Measurements from ENCODE around the gene BAIAP2. TPM values are rescaled to one million over a fixed set of nuclear protein-coding genes. Genes with fewer than 3 reads are reported as not detected.

BAIAP2 gene
- total RNA-seq, 2 donors from 2014 or later = 18.2 to 30.5 TPM

DNA sequence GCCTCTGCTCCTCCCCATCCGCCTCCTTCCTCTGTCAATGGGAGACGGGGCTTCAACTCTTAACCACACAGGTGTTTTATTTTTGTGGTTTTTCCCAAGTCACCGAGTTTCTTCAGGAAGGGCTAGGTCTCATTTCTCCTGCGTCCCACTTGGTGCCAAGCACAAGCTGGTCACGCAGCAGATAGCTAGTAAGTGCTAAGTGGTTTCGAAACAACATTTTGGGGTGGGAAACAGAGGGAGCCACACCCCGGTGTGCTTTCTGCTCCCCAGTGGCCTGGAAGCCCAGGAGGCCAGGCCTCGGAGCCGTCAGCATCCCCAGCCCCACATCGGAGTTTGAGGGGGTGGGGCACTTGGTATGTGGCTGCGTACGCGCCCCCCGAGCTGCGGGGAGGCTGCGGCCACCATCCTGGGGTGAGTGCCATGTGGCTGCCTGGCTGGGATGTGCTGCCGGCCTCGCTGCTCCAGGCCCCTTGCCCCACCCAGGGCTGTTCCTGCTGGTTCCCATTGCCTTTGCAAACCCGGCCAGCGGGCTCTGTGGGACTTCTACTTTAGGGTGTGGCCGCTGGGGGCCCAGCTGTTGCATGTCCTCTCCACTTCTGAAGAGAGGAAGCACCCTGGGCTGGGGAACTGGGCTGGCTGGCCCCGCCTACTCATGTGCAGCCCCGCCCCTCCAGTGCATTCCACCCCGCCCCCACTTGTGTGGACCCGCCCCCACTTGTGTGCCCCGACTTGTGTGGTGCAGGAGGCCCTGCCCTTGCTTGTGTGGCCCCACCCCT, 55.6 kb downstream of the BAIAP2 start:
- peak; percentile 93 for DNase-seq (ENCODE audit: low spot score)
- intact Hi-C loops (cut with DNase I) = loop anchor here in 1 of 2 donors (10.0 kb wide), 1 partner anchor 46 kb away; no protein-coding TSS in a partner anchor

- intact Hi-C loops (cut with DNase I) = loop anchor here in 1 of 2 donors (10.0 kb wide), 1 partner anchor 46 kb away; no protein-coding TSS in a partner anchor
- no peak for DNase-seq (ENCODE audit: low spot score)
Measured at GRCh38 chr17:81091154-81091553, 56.2 kb downstream of the BAIAP2 start.

GRCh38 chr17:81091774-81092517, 57.0 kb downstream of the BAIAP2 start:
- DNase-seq (ENCODE audit: low spot score) = no peak
- intact Hi-C loops (cut with DNase I) = loop anchor here in 1 of 2 donors (10.0 kb wide), 1 partner anchor 47 kb away; no protein-coding TSS in a partner anchor

DNA sequence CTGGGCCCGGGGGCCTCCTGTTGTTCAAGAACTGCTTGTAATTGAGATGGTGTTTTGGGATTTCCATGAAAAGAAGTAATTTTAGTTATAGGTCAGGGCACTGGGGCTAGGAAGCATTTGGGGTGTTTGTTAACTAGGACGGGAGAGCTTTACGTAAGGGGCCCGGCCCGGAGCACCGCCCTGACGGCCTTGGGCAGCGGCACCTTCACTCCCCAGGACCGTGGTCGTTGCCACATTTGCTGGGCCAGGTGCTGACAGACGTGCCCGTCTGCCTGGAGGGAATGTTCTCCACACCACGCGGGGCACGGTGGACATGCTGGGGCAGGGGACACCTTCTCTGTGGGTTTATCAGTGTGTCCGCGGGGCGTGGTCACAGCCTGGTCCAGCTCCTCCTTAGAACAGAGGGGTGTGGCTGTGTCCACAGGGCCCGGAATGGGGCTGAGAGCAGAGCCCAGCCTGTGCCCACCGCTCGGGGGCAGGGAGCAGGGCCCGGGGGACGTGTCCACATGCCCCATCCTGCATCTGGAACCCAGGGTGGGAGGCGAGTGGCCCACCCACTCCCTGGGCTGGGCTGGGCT, 57.7 kb downstream of the BAIAP2 start:
- intact Hi-C loops (cut with DNase I) = loop anchor here in 1 of 2 donors (10.0 kb wide), 1 partner anchor 48 kb away; no protein-coding TSS in a partner anchor
- DNase-seq (ENCODE audit: low spot score) = no peak

- intact Hi-C loops (cut with DNase I) = loop anchor here in 1 of 2 donors (10.0 kb wide), 1 partner anchor 49 kb away; no protein-coding TSS in a partner anchor
- DNase-seq (ENCODE audit: low spot score) = no peak
Measured at GRCh38 chr17:81093619-81094508, 58.9 kb downstream of the BAIAP2 start.

DNA sequence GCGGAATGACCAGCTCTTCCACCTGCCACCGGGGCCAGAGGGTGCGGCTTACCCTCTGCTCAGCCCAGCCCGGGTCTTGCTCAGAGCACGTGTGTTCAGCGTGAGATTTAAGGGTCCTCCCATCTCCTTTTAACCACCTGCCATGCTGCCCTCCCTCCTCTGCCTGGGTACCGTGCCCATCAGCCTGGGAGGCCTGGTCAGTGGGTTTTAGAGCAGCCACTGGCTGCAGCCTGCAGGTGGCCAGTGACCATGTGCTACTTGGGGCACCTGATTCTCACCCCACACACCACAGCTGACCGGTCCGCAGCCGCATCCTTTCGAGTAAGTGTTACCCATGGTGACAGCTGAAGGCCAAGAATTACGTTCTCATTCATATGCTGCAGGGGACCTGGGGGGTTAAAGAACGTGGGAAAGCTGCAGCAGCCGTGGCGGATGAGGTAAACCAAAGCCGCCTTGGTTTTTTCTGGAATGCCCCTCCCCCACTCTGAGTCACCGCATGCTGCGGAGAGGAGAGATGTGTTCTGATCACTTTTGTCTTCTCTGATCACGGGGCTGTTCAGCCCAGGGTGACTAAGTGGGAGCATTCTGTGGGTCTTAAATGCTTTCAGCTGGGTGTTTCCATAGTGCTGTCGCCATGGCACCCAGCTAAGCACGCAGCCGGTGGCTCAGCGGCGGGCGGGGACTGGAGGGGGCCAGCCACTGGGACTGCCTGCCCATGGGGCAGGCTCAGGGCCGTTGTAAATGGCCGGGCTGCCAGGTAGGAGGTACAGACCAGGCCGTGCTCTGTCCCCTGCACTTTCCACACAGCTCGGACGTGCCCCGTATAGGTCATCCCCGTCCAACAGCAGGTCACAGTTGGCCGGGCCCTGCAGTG, 59.8 kb downstream of the BAIAP2 start:
- intact Hi-C loops (cut with DNase I) = loop anchor here (5.0 to 10.0 kb wide), 2 partner anchors 50 to 72 kb away; no protein-coding TSS in a partner anchor
- DNase-seq (ENCODE audit: low spot score) = peak; percentile 93

DNA sequence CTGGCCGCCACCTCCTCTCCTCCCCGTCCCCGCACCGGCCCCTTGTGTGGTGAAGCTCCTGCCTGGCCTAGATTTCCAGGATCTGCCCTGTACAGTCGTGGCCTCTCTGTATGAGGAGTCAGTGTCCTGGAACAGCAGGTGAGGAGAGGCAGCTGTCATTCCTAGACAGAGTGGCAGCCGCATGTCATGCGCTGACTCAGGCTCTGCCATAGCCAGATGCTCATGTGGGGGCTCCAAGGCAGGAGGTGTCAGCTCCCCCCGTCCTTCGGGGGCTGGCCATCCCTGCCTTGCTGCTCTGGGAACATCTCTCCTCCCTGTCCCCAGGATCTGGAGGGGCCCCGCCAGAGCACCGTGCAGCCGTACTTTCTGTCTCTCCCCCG, 60.4 kb downstream of the BAIAP2 start:
- DNase-seq (ENCODE audit: low spot score) = no peak
- intact Hi-C loops (cut with DNase I) = loop anchor here (5.0 to 10.0 kb wide), 2 partner anchors 51 to 73 kb away; no protein-coding TSS in a partner anchor

GRCh38 chr17:81096741-81097133, 61.8 kb downstream of the BAIAP2 start:
- no peak for DNase-seq (ENCODE audit: low spot score)
- intact Hi-C loops (cut with DNase I) = loop anchor here (2.0 to 10.0 kb wide), 5 partner anchors 52 to 106 kb away; partner anchors contain the start of gene CHMP6 (in 1 of the 2)

DNA sequence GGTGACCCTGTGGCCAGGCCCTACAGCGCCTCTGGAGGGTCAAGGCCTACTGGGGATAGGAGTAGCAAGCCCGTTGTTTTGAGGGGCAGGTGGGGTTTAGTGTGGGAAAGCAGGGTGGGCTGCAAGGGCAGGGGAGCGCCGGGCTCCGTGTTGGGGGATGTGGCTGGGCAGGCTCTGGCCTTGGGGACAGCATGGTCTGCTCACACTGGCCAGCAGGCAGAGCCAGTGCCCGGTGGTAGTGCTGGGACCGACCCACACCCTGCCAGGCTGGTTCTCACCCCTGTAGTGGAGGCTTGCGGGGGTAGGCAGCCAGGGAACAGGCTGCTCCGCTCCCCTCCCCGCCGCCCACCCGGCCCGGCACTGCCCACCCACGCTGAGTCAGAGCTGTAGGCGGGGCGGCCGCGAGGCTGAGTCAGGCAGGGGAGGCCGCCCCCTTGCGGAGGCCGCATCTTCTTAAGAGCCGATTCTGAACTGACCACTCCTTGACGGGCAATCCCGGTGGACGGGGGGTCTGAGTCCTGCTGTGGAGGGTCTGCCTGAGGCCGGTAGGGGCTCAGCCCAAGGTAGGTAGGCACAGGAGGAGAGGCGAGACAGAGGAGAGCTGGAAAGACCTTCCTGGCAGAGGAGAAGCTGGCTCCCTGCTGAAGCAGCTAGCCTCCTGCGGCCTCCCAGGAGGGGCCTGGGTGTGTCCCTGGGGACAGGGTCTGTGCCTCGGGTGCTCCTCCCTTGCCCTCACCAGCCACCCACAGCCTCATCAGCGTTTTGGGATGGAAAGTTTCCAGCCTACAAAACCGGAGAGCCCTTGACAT, 62.4 kb downstream of the BAIAP2 start:
- DNase-seq (ENCODE audit: low spot score) = peak; percentile 95
- intact Hi-C loops (cut with DNase I) = loop anchor here (2.0 to 10.0 kb wide), 5 partner anchors 53 to 107 kb away; partner anchors contain the start of gene CHMP6 (in 1 of the 2)

GRCh38 chr17:81097943-81098308, 63.0 kb downstream of the BAIAP2 start:
- intact Hi-C loops (cut with DNase I) = loop anchor here (2.0 to 10.0 kb wide), 5 partner anchors 53 to 107 kb away; partner anchors contain the start of gene CHMP6 (in 1 of the 2)
- peak; percentile 86 for DNase-seq (ENCODE audit: low spot score)

DNA sequence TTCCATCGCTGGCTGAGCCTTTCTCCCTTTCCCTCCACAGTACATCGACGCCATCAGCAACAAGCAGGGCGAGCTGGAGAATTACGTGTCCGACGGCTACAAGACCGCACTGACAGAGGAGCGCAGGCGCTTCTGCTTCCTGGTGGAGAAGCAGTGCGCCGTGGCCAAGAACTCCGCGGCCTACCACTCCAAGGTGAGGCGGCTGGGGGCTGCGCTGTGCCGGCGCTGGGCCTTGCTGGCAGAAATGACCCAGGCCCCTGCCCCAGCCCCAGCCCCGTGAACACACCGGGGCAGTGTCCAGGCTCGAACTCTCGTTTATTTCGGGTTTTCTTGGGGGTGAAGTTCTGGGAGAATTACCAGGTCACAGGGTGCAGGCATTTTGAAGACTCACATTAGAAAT, 64.9 kb downstream of the BAIAP2 start:
- DNase-seq (ENCODE audit: low spot score) = no peak
- intact Hi-C loops (cut with DNase I) = loop anchor here (5.0 to 10.0 kb wide), 5 partner anchors 55 to 675 kb away; no protein-coding TSS in a partner anchor

DNA sequence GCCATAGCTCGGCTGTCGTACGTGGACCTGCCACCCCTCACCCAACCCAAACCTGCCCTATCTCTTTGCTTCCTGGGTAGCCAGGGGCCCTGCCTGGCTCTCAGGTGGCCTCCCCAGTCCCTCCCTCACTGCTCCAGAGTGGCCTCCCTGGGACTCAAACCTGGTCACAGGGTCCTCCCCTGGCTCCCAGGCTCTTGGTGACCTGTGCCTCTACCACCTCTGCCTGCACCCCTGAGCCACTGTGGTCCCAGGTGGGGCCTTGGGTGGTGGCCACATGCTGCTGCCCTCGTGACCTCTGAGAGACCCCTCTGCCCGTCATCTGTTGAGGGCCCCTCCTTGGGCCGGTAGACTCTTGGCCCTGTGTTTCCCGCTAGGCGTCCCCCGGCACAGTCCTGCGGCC, 65.7 kb downstream of the BAIAP2 start:
- no peak for DNase-seq (ENCODE audit: low spot score)
- intact Hi-C loops (cut with DNase I) = loop anchor here (5.0 to 10.0 kb wide), 3 partner anchors 76 to 676 kb away; no protein-coding TSS in a partner anchor

- intact Hi-C loops (cut with DNase I) = loop anchor here (5.0 to 10.0 kb wide), 3 partner anchors 77 to 677 kb away; no protein-coding TSS in a partner anchor
- peak; percentile 94 for DNase-seq (ENCODE audit: low spot score)
Measured at GRCh38 chr17:81101614-81102306, 66.8 kb downstream of the BAIAP2 start.

GRCh38 chr17:81102352-81102751, 67.4 kb downstream of the BAIAP2 start:
- no peak for DNase-seq (ENCODE audit: low spot score)
- intact Hi-C loops (cut with DNase I) = loop anchor here (5.0 to 10.0 kb wide), 3 partner anchors 78 to 678 kb away; no protein-coding TSS in a partner anchor

DNA sequence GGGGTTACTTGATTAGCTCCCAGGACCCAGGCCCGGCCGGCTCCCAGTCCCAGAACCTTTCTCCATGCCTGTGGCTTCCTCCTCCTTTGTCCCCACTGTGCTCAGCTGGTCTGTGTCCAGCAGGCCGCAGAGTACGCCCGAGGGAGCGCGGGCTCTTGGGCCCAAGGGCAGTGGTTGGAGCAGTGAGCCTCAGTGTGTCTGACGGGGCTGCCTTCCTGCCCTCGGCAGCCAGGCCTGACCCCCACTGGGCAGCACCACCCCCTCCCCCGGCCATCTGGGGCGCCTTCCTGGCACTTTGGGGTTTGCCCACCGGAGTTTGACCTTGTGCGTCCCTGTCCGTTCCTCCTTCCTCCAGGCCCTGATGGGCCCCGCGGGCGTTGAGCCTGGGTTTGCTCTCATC, 67.9 kb downstream of the BAIAP2 start:
- intact Hi-C loops (cut with DNase I) = loop anchor here (5.0 to 10.0 kb wide), 3 partner anchors 78 to 678 kb away; no protein-coding TSS in a partner anchor
- no peak for DNase-seq (ENCODE audit: low spot score)

GRCh38 chr17:81103379-81103778, 68.4 kb downstream of the BAIAP2 start:
- intact Hi-C loops (cut with DNase I) = loop anchor here (5.0 to 10.0 kb wide), 3 partner anchors 79 to 679 kb away; no protein-coding TSS in a partner anchor
- DNase-seq (ENCODE audit: low spot score) = no peak
